ENCODE measurements around the gene GPR37L1. TPM values are rescaled to one million over a fixed set of nuclear protein-coding genes. Genes with fewer than 3 reads are reported as not detected.
A peak's percentile ranks its signal among the peaks of the same experiment; 100 is the strongest.

The GPR37L1 gene
- total RNA-seq, 1 donor from 2014 or later = 0.06 TPM

- DNase-seq = no peak
- no peaks in the 10 kb centered on the region for H3K27me3 ChIP-seq
- intact Hi-C loops (cut with DNase I) = no loop called here
- no peaks in the 10 kb centered on the region for H3K36me3 ChIP-seq
- no peak overlapping the region for H3K27ac ChIP-seq
- H3K9me3 ChIP-seq = no peaks in the 10 kb centered on the region
- ATAC-seq = no peak
- no peak overlapping the region for H3K4me3 ChIP-seq
- TF ChIP-seq CTCF (IDR thresholded peaks at IDR 0.05) = no peak
- peaks cover 14% of the 10 kb centered on the region for H3K4me1 ChIP-seq
These were observed 31.5 kb downstream of the GPR37L1 start for GRCh38 chr1:202154148-202154765.

GRCh38 chr1:202154766-202155477 lies 32.2 kb downstream of the GPR37L1 start:
- ATAC-seq (peak; percentile 88), DNase-seq (no peak)
- peak; percentile 49 for TF ChIP-seq CTCF (IDR thresholded peaks at IDR 0.05)
- no peak overlapping the region for H3K27ac ChIP-seq
- no peaks in the 10 kb centered on the region for H3K27me3 ChIP-seq
- H3K9me3 ChIP-seq = no peaks in the 10 kb centered on the region
- H3K4me3 ChIP-seq = no peak overlapping the region
- H3K36me3 ChIP-seq = no peaks in the 10 kb centered on the region
- intact Hi-C loops (cut with DNase I) = no loop called here
- H3K4me1 ChIP-seq = peaks cover 14% of the 10 kb centered on the region

GRCh38 chr1:202155478-202156021 lies 32.8 kb downstream of the GPR37L1 start:
- TF ChIP-seq CTCF (IDR thresholded peaks at IDR 0.05) = no peak
- peak; percentile 64 for ATAC-seq
- intact Hi-C loops (cut with DNase I) = no loop called here
- Histone ChIP-seq H3K27ac (no peak overlapping the region), H3K4me1 (peaks cover 14% of the 10 kb centered on the region), H3K9me3 (no peaks in the 10 kb centered on the region), H3K4me3 (no peak overlapping the region), H3K36me3 (no peaks in the 10 kb centered on the region), H3K27me3 (no peaks in the 10 kb centered on the region)
- peak; percentile 86 for DNase-seq

- DNase-seq (no peak), ATAC-seq (no peak)
- Histone ChIP-seq H3K4me3 (no peak overlapping the region), H3K36me3 (no peaks in the 10 kb centered on the region), H3K9me3 (no peaks in the 10 kb centered on the region), H3K27ac (no peak overlapping the region), H3K4me1 (peaks cover 18% of the 10 kb centered on the region), H3K27me3 (no peaks in the 10 kb centered on the region)
- no peak for TF ChIP-seq CTCF (IDR thresholded peaks at IDR 0.05)
- intact Hi-C loops (cut with DNase I) = no loop called here
These were observed 33.9 kb downstream of the GPR37L1 start for GRCh38 chr1:202156590-202156989.

GRCh38 chr1:202157945-202158344 lies 35.2 kb downstream of the GPR37L1 start:
- DNase-seq = no peak
- Histone ChIP-seq H3K27ac (no peak overlapping the region), H3K9me3 (no peaks in the 10 kb centered on the region), H3K36me3 (no peaks in the 10 kb centered on the region), H3K4me1 (peaks cover 19% of the 10 kb centered on the region), H3K27me3 (no peaks in the 10 kb centered on the region), H3K4me3 (no peak overlapping the region)
- ATAC-seq = no peak
- TF ChIP-seq CTCF (IDR thresholded peaks at IDR 0.05) = no peak
- intact Hi-C loops (cut with DNase I) = no loop called here
